Fibroblast of the conjunctiva (primary cell): ENCODE data around the gene RTRAF.

ENCODE experiments used
- DNase-seq: peaks from one replicate; pipeline ENCODE4 v3.0.0-alpha.2; 2010; ENCODE audit warnings: low read depth

RTRAF gene

DNA sequence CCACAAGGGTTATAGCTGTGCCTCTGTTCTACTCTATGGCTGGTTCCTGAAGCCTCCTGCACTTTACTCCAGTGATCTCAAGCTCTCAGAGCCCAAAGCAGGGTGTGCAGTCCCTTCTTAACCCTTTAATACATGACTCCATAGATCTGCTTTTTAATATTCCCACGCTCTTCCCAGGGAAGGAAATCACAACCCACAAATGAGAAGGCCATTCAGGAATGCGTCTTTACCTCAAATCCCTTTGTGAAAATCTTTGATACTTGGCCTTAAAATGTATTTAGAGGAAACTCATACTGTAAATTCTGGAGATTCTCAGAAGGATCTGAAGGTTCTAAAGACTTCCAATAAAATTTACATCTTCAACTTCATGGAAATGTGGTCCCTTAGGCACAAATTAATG lies 62.5 kb downstream of the RTRAF start:
- no peak for DNase-seq

DNA sequence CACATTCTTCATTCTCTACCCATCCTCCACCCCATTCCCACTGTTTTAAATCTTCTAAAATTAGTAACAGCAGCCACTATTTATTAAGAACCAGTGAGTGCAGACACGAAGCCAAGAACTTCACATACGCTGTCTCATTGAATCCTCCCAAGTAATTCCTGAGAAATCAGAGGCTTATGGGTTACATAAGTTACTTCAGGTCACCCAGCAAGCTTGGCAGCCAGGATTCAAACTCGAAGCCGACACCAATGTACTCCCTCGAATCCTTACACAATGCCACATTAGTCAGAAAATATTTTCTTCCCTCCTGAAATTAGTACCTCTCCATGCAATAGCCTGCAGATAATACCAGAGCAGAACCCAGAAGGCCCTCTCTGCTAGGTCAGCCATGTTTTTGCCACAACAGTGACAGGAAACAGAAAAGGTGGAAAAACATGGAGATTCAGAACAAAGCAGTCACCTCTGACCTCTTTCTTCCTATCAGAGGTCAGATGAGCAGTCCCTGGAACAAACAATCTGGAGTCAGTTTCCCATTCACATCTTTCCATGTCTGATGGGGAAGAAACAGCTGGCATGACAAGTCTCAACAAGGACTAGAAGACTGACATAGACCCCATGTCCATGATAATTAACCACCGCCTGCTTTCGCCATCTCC lies 63.1 kb downstream of the RTRAF start:
- peak; percentile 78 for DNase-seq

DNA sequence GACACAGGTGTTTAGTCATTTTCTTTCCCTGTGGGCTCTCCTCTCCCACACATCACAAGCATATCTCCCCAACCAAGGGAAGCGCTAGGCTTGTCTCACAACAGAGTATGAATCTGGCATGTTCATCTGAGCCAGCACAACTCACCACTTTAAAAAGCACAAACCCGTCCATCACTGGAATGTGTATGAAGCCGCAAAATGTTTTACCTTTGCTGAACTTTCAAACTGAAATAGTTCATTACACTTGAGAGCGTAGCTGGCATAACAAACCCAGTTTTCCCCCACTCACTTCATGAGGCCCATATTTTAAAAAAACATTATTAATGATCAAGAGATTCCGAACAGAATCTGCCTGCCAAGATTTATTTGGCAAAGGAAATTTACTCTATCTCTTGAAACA lies 63.7 kb downstream of the RTRAF start:
- DNase-seq = peak; percentile 62

DNA sequence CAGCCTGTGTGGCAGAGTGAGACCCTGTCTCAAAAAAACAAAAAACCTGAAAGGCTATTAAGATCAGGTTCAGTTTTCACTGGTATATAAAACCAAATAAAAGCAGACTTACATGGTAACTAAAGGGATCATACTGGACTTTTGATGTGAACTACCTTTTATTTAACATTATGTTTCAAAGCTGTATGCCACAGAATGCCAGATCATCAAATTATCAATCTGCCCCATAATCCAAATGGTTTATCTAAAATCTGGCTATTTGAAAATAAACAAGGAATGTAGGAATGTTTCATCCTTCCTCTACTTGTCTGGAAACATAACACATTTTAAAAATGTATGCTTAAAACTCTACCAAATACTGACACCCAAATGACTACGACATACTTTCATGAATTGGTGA lies 65.3 kb downstream of the RTRAF start:
- DNase-seq = no peak

DNA sequence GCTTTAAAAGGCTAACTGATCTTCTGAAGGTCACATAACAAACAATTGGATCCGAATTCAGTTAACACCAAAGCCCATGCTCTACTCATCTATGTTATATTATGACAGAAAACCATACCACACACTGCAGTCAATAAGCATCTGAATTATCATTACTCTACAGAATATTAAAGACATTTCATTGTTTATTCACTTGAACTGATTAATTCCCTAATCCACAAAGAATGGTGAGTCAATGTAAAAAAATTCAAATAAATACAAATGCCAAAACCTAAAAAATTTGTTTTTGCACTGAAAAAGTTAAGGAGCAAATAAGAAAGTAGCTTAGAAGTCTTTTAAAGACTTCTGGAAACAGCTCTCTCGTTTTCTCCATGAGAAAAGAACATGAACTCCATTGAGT lies 65.8 kb downstream of the RTRAF start:
- no peak for DNase-seq

DNA sequence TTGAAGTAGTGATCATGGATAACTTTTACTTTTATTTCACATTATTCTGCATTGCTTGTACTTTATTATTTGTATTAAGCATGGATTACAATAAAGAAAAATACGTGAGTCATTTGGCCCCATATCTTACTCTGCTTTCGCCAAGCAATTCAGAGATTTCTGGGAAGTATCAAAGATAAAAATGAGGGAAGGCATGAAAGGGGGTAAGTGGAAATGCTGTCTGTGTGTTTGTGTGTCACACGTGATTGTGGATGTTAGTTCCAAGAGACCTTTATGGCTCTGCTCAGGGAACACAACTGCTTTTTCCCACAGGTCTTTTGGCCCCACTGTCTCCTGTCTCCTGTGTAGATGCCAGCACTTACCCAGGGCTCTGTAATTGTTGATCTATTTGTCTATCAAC lies 69.0 kb downstream of the RTRAF start:
- no peak for DNase-seq

DNA sequence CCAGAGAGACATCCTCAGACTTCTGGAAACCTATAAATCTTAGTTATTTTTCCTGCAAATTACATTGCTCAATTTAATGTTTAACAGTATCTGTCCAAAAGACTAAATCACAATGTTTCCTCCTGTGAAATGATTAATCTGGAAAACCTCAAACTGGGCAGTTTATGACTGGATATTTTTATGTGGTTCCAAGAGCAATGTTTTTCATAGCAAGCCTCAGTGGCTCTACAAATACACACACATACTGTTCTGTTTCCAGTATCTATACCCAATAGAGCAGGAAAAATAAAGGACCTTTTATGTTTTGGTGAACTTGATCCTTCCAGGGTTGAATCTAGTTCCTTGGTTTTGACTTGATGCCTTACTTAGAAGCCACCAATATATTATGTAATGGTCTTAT lies 70.3 kb downstream of the RTRAF start:
- DNase-seq = no peak

DNA sequence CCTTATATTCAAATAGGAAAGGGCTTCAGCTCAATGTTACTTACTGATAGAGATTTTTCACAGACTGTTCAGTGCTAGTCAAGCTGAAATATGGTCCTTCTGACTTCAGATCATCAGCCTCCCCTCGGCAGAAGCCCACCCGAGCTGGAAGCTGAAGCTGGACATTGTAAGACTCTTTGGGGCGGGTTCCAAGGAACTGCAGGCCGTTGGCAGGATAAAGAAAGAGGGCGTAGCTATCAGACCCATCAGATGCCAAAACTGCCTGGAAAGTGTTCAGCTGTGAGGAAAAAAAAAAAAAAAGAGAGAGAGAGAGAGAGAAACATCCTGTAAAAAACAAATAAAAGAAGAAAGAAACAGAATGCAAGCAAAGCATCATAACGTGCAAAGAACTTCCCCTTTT lies 70.7 kb downstream of the RTRAF start:
- DNase-seq = no peak
